Epithelial cell of esophagus (primary cell): Measurements from ENCODE around the gene TFCP2.

Experiments
- DNase-seq: peaks from one replicate; pipeline ENCODE4 v3.0.0; 2010; ENCODE audit warnings: low read depth
- H3K4me3 ChIP-seq: 2 replicates; pipeline ENCODE4 v1.5.1; 2011; ENCODE audit warnings: mild to moderate bottlenecking, low read length, control low read depth
- CTCF ChIP-seq: IDR thresholded peaks from 2 replicates; pipeline ENCODE4 v1.5.1; 2011; ENCODE audit warnings: low read depth, mild to moderate bottlenecking, low read length, control low read depth, inconsistent platforms; ENCODE audit not compliant: insufficient read depth; ENCODE audit errors: missing control alignments

Gene TFCP2

DNA sequence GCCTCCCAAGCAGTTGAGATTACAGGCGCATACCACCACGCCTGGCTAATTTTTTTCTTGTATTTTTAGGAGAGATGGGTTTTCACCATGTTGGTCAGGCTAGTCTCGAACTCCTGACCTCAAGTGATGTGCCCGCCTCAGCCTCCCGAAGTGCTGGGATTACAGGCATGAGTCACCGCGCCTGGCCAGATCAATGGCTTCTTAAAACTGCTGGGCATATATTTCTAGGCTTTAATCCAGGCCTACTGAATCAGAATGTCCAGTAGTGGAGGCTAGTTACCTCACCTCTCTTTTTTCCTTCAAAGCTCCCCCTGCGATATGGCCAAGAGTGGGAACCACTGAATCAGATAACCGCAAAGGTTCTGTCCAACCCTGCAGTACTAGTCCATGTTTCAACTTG, 27.9 kb upstream of the TFCP2 start:
- no peak for TF ChIP-seq CTCF
- H3K4me3 ChIP-seq: no peak overlapping the region
- DNase-seq: no peak

- no peak for DNase-seq
Measured at GRCh38 chr12:51200156-51200555, 27.2 kb upstream of the TFCP2 start.

GRCh38 chr12:51199366-51199945, 26.5 kb upstream of the TFCP2 start:
- TF ChIP-seq CTCF: no peak
- DNase-seq: no peak
- no peak overlapping the region for H3K4me3 ChIP-seq

More at GRCh38 chr12:51200156-51200555, 27.2 kb upstream of the TFCP2 start:
- no peak for TF ChIP-seq CTCF
- no peak overlapping the region for H3K4me3 ChIP-seq

GRCh38 chr12:51198568-51199365, 25.8 kb upstream of the TFCP2 start:
- DNase-seq: no peak
- H3K4me3 ChIP-seq: no peak overlapping the region
- TF ChIP-seq CTCF: no peak

- H3K4me3 ChIP-seq: no peak overlapping the region
- DNase-seq: no peak
- no peak for TF ChIP-seq CTCF
Measured at GRCh38 chr12:51197736-51198567, 25.0 kb upstream of the TFCP2 start.

- no peak for TF ChIP-seq CTCF
- no peak overlapping the region for H3K4me3 ChIP-seq
- no peak for DNase-seq
Measured at GRCh38 chr12:51196547-51196946, 23.6 kb upstream of the TFCP2 start.
